ENCODE measurements around the gene ACOT7.
"Not testable (repeated sequence)": the region's sequence is repeated elsewhere in the genome, so short reads cannot be mapped to it uniquely, and the experiment has no call there.

ACOT7 gene

GRCh38 chr1:6399294-6399693, 5.7 kb upstream of the ACOT7 start:
- no peak for DNase-seq (ENCODE audit: low read depth in 2 of 2)

GRCh38 chr1:6397844-6398441, 4.4 kb upstream of the ACOT7 start:
- DNase-seq (ENCODE audit: low read depth in 2 of 2) = no peak

GRCh38 chr1:6396998-6397397, 3.4 kb upstream of the ACOT7 start:
- no peak for DNase-seq (ENCODE audit: low read depth in 2 of 2)

- DNase-seq (ENCODE audit: low read depth in 2 of 2) = not testable (repeated sequence)
These were observed 2.2 kb upstream of the ACOT7 start for GRCh38 chr1:6395781-6396244.

- not testable (repeated sequence) for DNase-seq (ENCODE audit: low read depth in 2 of 2)
These were observed 1.6 kb upstream of the ACOT7 start for GRCh38 chr1:6395130-6395529.

GRCh38 chr1:6392809-6393399, 663 bp downstream of the ACOT7 start:
- no peak for DNase-seq (ENCODE audit: low read depth in 2 of 2)

- DNase-seq (ENCODE audit: low read depth in 2 of 2) = no peak
These were observed 1.4 kb downstream of the ACOT7 start for GRCh38 chr1:6391951-6392808.

GRCh38 chr1:6389971-6390370, 3.6 kb downstream of the ACOT7 start:
- DNase-seq (ENCODE audit: low read depth in 2 of 2) = no peak

- no peak for DNase-seq (ENCODE audit: low read depth in 2 of 2)
These were observed 7.1 kb downstream of the ACOT7 start for GRCh38 chr1:6386371-6386949.

GRCh38 chr1:6385488-6386191, 7.9 kb downstream of the ACOT7 start:
- no peak for DNase-seq (ENCODE audit: low read depth in 2 of 2)

- no peak for DNase-seq (ENCODE audit: low read depth in 2 of 2)
These were observed 8.6 kb downstream of the ACOT7 start for GRCh38 chr1:6384962-6385361.

- no peak for DNase-seq (ENCODE audit: low read depth in 2 of 2)
These were observed 9.4 kb downstream of the ACOT7 start for GRCh38 chr1:6384135-6384534.

GRCh38 chr1:6380037-6380436, 13.5 kb downstream of the ACOT7 start:
- DNase-seq (ENCODE audit: low read depth in 2 of 2) = no peak

GRCh38 chr1:6378096-6378746, 15.3 kb downstream of the ACOT7 start:
- no peak for DNase-seq (ENCODE audit: low read depth in 2 of 2)

- DNase-seq (ENCODE audit: low read depth in 2 of 2) = no peak
These were observed 19.4 kb downstream of the ACOT7 start for GRCh38 chr1:6373961-6374720.

GRCh38 chr1:6372236-6372635, 21.3 kb downstream of the ACOT7 start:
- DNase-seq (ENCODE audit: low read depth in 2 of 2) = not testable (repeated sequence)

GRCh38 chr1:6370006-6370405, 23.6 kb downstream of the ACOT7 start:
- DNase-seq (ENCODE audit: low read depth in 2 of 2) = no peak

GRCh38 chr1:6367381-6368012, 26.1 kb downstream of the ACOT7 start:
- DNase-seq (ENCODE audit: low read depth in 2 of 2) = no peak

- peak; percentile 16 to 28 for DNase-seq (ENCODE audit: low read depth in 2 of 2)
These were observed 28.5 kb downstream of the ACOT7 start for GRCh38 chr1:6365047-6365446.
